Prostate gland (tissue), 2 donors: ENCODE results near the gene BIRC6.

Experiments used
- CTCF ChIP-seq, 4 experiments: fragments of 200-600 bp in 2 of 4; fragments of 450-650 bp in 2 of 4; sonication (generic) in 2 of 4; IDR thresholded peaks; 1 replicate in 3 of 4; 2 replicates in 1 of 4; pipeline ENCODE4 v1.5.1; 2016 to 2019; ENCODE audit warnings: antibody characterized with exemption in 4 of 4, mild to moderate bottlenecking in 2 of 4, moderate library complexity in 2 of 4
- POLR2A ChIP-seq: fragments of 450-650 bp; IDR thresholded peaks from one replicate; pipeline ENCODE4 v1.6.1; 2016; ENCODE audit warnings: antibody characterized with exemption, mild to moderate bottlenecking

DNA sequence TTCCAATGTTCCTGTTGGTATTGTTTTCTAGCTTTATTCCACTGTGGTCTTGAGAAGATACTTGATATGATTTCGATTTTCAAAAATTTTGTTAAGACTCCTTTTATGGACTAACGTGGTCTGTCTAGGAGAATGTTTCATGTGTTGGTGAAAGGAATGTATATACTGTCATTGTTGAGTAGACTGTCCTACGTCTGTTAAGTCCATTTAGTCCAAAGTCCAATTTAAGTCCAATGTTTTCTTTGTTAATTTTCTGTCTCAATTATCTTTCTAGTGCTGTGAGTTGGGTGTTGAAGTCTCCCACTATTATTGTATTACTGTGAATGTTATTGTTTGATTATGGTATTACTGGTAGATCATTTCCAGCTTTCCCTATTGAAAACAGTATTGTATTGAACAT lies 215.2 kb downstream of the BIRC6 start:
- TF ChIP-seq CTCF (IDR thresholded peaks at IDR 0.05), result no peak
- TF ChIP-seq POLR2A, result no peak
